SU-DHL-6 (cell line): ENCODE data around the gene SEC14L5.

ENCODE experiments used
- H2AFZ ChIP-seq: fragments of 200-600 bp; sonication (generic); 2 replicates; pipeline ENCODE4 v1.6.1; 2014; ENCODE audit warnings: low read depth, mild to moderate bottlenecking, moderate library complexity, mixed read lengths, antibody characterized with exemption, low read length; ENCODE audit not compliant: severe bottlenecking
- H3F3A ChIP-seq: fragments of 200-600 bp; shearing (Covaris generic); 2 replicates; pipeline ENCODE4 v1.6.0; 2016; ENCODE audit warnings: antibody characterized with exemption, mild to moderate bottlenecking; ENCODE audit not compliant: insufficient read depth
- H3K27ac ChIP-seq: fragments of 200-600 bp; sonication (generic); 2 replicates; pipeline ENCODE4 v1.5.1; 2016; ENCODE audit warnings: low read depth, mild to moderate bottlenecking, low read length, moderate library complexity, mixed read lengths
- H3K27me3 ChIP-seq: fragments of 200-600 bp; sonication (generic), shearing (Covaris generic); 2 replicates; pipeline ENCODE4 v1.6.0; 2014; ENCODE audit warnings: mild to moderate bottlenecking, low read length
- H3K36me3 ChIP-seq: fragments of 200-600 bp; sonication (generic); 2 replicates; pipeline ENCODE4 v1.6.1; 2014; ENCODE audit warnings: mild to moderate bottlenecking, low read length, mixed read lengths
- H3K4me2 ChIP-seq: fragments of 300-600, 200-600 bp; shearing (Covaris generic), sonication (generic); 2 replicates; pipeline ENCODE4 v1.6.0; 2014; ENCODE audit warnings: low read length, low read depth, mild to moderate bottlenecking; ENCODE audit not compliant: poor library complexity, severe bottlenecking
- H3K4me3 ChIP-seq: fragments of 200-600 bp; sonication (generic); 2 replicates; pipeline ENCODE4 v1.5.1; 2014; ENCODE audit warnings: antibody characterized with exemption, low read length, mild to moderate bottlenecking, mixed read lengths; ENCODE audit not compliant: insufficient read depth, poor library complexity, severe bottlenecking
- H3K79me2 ChIP-seq: fragments of 200-600 bp; sonication (generic); 2 replicates; pipeline ENCODE4 v1.6.1; 2014; ENCODE audit warnings: mild to moderate bottlenecking, low read length, moderate library complexity; ENCODE audit not compliant: insufficient read depth
- H3K9ac ChIP-seq: fragments of 200-600 bp; sonication (generic); 2 replicates; pipeline ENCODE4 v1.7.0; 2014; ENCODE audit warnings: mild to moderate bottlenecking, low read length
- H3K9me2 ChIP-seq: fragments of 200-600 bp; sonication (generic); replicated peaks from 2 replicates; pipeline ENCODE4 v1.6.1; 2014; ENCODE audit warnings: low read length; ENCODE audit not compliant: insufficient read depth
- H3K9me3 ChIP-seq: fragments of 200-600 bp; sonication (generic); 2 replicates; pipeline ENCODE4 v1.6.1; 2014; ENCODE audit warnings: low read length, mixed read lengths; ENCODE audit not compliant: insufficient read depth
- H4K20me1 ChIP-seq: fragments of 200-600 bp; sonication (generic); 2 replicates; pipeline ENCODE4 v1.6.1; 2014; ENCODE audit warnings: low read depth, mild to moderate bottlenecking, antibody characterized with exemption, low read length, moderate library complexity, mixed read lengths
- CTCF ChIP-seq: fragments of 200-600 bp; sonication (generic); IDR thresholded peaks from one replicate; pipeline ENCODE4 v1.5.1; 2017; ENCODE audit warnings: antibody characterized with exemption, mild to moderate bottlenecking, low read length, moderate library complexity; ENCODE audit not compliant: insufficient read depth, poor library complexity, severe bottlenecking
- EZH2phosphoT487 ChIP-seq: fragments of 200-600 bp; sonication (generic), shearing (Covaris generic); conservative IDR thresholded peaks from 2 replicates; pipeline ENCODE4 v1.6.1; 2018; ENCODE audit warnings: mild to moderate bottlenecking, antibody characterized with exemption, low read length, moderate library complexity, mixed read lengths

The SEC14L5 gene

GRCh38 chr16:5006348-5007193 lies 48.4 kb downstream of the SEC14L5 start:
- no peaks in the 10 kb centered on the region for H3F3A ChIP-seq
- H3K27me3 ChIP-seq, result no peaks in the 10 kb centered on the region
- H3K4me3 ChIP-seq, result no peak overlapping the region
- H3K36me3 ChIP-seq, result no peaks in the 10 kb centered on the region
- H3K79me2 ChIP-seq, result no peaks in the 10 kb centered on the region
- no peak overlapping the region for H2AFZ ChIP-seq
- H3K9ac ChIP-seq, result no peak overlapping the region
- no peak overlapping the region for H3K27ac ChIP-seq
- H4K20me1 ChIP-seq, result no peaks in the 10 kb centered on the region
- H3K9me2 ChIP-seq, result no peaks in the 10 kb centered on the region
- H3K4me2 ChIP-seq, result no peak overlapping the region
- no peak for TF ChIP-seq CTCF
- no peak for TF ChIP-seq EZH2phosphoT487
- no peaks in the 10 kb centered on the region for H3K9me3 ChIP-seq

GRCh38 chr16:5007256-5007655 lies 49.1 kb downstream of the SEC14L5 start:
- Histone ChIP-seq H4K20me1 (no peaks in the 10 kb centered on the region), H3K9me3 (no peaks in the 10 kb centered on the region), H3K27ac (no peak overlapping the region), H3K4me2 (no peak overlapping the region), H2AFZ (no peak overlapping the region), H3K36me3 (no peaks in the 10 kb centered on the region), H3F3A (no peaks in the 10 kb centered on the region), H3K9me2 (no peaks in the 10 kb centered on the region), H3K4me3 (no peak overlapping the region), H3K9ac (no peak overlapping the region), H3K79me2 (no peaks in the 10 kb centered on the region), H3K27me3 (no peaks in the 10 kb centered on the region)
- no peak for TF ChIP-seq CTCF
- no peak for TF ChIP-seq EZH2phosphoT487

DNA sequence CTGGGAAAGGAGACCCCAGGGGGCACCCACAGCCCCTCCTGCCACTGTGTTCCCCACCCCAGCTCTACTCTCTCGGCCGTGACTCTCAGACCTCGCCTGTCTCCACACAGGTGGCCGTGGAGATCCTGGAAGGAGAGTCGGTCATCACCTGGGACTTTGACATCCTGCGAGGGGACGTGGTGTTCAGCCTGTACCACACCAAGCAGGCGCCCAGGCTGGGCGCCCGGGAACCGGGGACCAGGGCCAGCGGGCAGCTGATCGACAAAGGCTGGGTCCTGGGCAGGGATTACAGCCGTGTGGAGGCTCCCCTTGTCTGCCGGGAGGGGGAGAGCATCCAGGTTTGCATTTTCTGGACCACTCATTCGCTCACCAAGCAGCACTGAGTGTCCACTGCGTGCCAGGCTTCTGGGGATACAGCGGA lies 50.2 kb downstream of the SEC14L5 start:
- H3F3A ChIP-seq, result no peaks in the 10 kb centered on the region
- H3K4me2 ChIP-seq, result no peak overlapping the region
- H3K27me3 ChIP-seq, result no peaks in the 10 kb centered on the region
- no peaks in the 10 kb centered on the region for H4K20me1 ChIP-seq
- H3K36me3 ChIP-seq, result no peaks in the 10 kb centered on the region
- H3K79me2 ChIP-seq, result no peaks in the 10 kb centered on the region
- no peak overlapping the region for H3K4me3 ChIP-seq
- no peak overlapping the region for H3K27ac ChIP-seq
- TF ChIP-seq EZH2phosphoT487 (no peak), CTCF (no peak)
- no peak overlapping the region for H3K9ac ChIP-seq
- H3K9me2 ChIP-seq, result no peaks in the 10 kb centered on the region
- H3K9me3 ChIP-seq, result no peaks in the 10 kb centered on the region
- no peak overlapping the region for H2AFZ ChIP-seq
